WTC11 (cell line): Measurements from ENCODE around the gene UCP3.
"Not testable (repeated sequence)": the region's sequence is repeated elsewhere in the genome, so short reads cannot be mapped to it uniquely, and the experiment has no call there.

Experiments used
- AFF4 ChIP-seq: sonication (generic); formaldehyde crosslinking; IDR thresholded peaks from 2 replicates; pipeline ENCODE4 v1.8.1; 2023; ENCODE audit warnings: mild to moderate bottlenecking, missing genetic modification reagents, borderline replicate concordance
- ATF6 ChIP-seq: sonication (generic); formaldehyde crosslinking; IDR thresholded peaks from 2 replicates; pipeline ENCODE4 v1.8.1; 2023; ENCODE audit warnings: mild to moderate bottlenecking, missing genetic modification reagents
- E2F4 ChIP-seq: sonication (generic); formaldehyde crosslinking; IDR thresholded peaks from 2 replicates; pipeline ENCODE4 v1.8.1; 2022; ENCODE audit warnings: low read depth, mild to moderate bottlenecking, moderate library complexity, missing genetic modification reagents, borderline replicate concordance
- ESRRA ChIP-seq: sonication (generic); formaldehyde crosslinking; IDR thresholded peaks from 2 replicates; pipeline ENCODE4 v1.8.1; 2022; ENCODE audit warnings: mild to moderate bottlenecking, missing genetic modification reagents, borderline replicate concordance
- GABPB1 ChIP-seq: sonication (generic); formaldehyde crosslinking; IDR thresholded peaks from 2 replicates; pipeline ENCODE4 v1.8.1; 2023; ENCODE audit warnings: mild to moderate bottlenecking, missing genetic modification reagents
- NR1H2 ChIP-seq: sonication (generic); formaldehyde crosslinking; IDR thresholded peaks from 2 replicates; pipeline ENCODE4 v1.9.0; 2021; ENCODE audit warnings: mild to moderate bottlenecking, moderate library complexity, missing genetic modification reagents
- NR3C1 ChIP-seq: sonication (generic); formaldehyde crosslinking; conservative IDR thresholded peaks from 2 replicates; pipeline ENCODE4 v1.8.1; 2023; ENCODE audit warnings: low read depth, mild to moderate bottlenecking, missing genetic modification reagents
- SMAD3 ChIP-seq: sonication (generic); formaldehyde crosslinking; IDR thresholded peaks from 2 replicates; pipeline ENCODE4 v1.8.0; 2022; ENCODE audit warnings: missing genetic modification reagents, mild to moderate bottlenecking, borderline replicate concordance
- ZNF671 ChIP-seq: fragments of 250-450 bp; sonication (Bioruptor Pico); IDR thresholded peaks from 2 replicates; pipeline ENCODE4 v1.8.0; 2021; ENCODE audit warnings: mild to moderate bottlenecking
- TF ChIP-seq, protein P1 (sequence below): sonication (generic); formaldehyde crosslinking; IDR thresholded peaks from 2 replicates; pipeline ENCODE4 v1.8.1; 2022; ENCODE audit warnings: mild to moderate bottlenecking, missing genetic modification reagents, moderate library complexity, borderline replicate concordance
- TF ChIP-seq, protein P2 (sequence below): fragments of 200-600 bp; IDR thresholded peaks from 2 replicates; pipeline ENCODE4 v1.8.0; 2022; ENCODE audit warnings: antibody characterized with exemption
- TF ChIP-seq, protein P3 (sequence below): sonication (generic); formaldehyde crosslinking; IDR thresholded peaks from 2 replicates; pipeline ENCODE4 v1.8.1; 2023; ENCODE audit warnings: mild to moderate bottlenecking, missing genetic modification reagents, moderate library complexity

DNA sequence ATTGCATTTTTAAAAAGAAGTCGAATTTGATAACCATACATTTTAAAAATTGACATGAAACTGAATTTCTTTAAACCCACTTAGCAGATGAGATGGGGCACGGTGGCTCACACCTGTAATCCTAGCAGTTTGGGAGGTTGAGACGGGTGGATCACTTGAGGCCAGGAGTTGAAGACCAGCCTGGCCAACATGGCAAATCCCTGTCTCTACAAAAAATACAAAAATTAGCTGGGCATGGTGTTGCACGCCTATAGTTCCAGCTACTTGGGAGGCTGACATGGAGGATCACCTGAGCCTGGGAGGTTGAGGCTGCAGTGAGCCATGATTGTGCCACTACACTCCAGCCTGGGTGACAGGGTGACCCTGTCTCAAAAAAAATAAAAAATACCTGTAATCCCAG is 23.2 kb downstream of the UCP3 start:
- not testable (repeated sequence) for TF ChIP-seq NR1H2 (CRISPR knock-in tag); NR3C1; E2F4 (CRISPR knock-in tag); ESRRA; AFF4 (CRISPR knock-in tag); GABPB1 (CRISPR knock-in tag); ATF6 (CRISPR knock-in tag); ZNF671 (CRISPR knock-in tag); SMAD3
- TF ChIP-seq, protein P1, sequence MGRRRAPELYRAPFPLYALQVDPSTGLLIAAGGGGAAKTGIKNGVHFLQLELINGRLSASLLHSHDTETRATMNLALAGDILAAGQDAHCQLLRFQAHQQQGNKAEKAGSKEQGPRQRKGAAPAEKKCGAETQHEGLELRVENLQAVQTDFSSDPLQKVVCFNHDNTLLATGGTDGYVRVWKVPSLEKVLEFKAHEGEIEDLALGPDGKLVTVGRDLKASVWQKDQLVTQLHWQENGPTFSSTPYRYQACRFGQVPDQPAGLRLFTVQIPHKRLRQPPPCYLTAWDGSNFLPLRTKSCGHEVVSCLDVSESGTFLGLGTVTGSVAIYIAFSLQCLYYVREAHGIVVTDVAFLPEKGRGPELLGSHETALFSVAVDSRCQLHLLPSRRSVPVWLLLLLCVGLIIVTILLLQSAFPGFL (CRISPR knock-in tag): not testable (repeated sequence)
- TF ChIP-seq, protein P2, sequence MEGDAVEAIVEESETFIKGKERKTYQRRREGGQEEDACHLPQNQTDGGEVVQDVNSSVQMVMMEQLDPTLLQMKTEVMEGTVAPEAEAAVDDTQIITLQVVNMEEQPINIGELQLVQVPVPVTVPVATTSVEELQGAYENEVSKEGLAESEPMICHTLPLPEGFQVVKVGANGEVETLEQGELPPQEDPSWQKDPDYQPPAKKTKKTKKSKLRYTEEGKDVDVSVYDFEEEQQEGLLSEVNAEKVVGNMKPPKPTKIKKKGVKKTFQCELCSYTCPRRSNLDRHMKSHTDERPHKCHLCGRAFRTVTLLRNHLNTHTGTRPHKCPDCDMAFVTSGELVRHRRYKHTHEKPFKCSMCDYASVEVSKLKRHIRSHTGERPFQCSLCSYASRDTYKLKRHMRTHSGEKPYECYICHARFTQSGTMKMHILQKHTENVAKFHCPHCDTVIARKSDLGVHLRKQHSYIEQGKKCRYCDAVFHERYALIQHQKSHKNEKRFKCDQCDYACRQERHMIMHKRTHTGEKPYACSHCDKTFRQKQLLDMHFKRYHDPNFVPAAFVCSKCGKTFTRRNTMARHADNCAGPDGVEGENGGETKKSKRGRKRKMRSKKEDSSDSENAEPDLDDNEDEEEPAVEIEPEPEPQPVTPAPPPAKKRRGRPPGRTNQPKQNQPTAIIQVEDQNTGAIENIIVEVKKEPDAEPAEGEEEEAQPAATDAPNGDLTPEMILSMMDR: not testable (repeated sequence)
- TF ChIP-seq, protein P3, sequence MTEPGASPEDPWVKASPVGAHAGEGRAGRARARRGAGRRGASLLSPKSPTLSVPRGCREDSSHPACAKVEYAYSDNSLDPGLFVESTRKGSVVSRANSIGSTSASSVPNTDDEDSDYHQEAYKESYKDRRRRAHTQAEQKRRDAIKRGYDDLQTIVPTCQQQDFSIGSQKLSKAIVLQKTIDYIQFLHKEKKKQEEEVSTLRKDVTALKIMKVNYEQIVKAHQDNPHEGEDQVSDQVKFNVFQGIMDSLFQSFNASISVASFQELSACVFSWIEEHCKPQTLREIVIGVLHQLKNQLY: not testable (repeated sequence)
